ENCODE data around the gene OR6B2. TPM values are rescaled to one million over a fixed set of nuclear protein-coding genes. Genes with fewer than 3 reads are reported as not detected.
"Not testable (repeated sequence)": the region's sequence is repeated elsewhere in the genome, so short reads cannot be mapped to it uniquely, and the experiment has no call there.

OR6B2 gene
- total RNA-seq: not detected

DNA sequence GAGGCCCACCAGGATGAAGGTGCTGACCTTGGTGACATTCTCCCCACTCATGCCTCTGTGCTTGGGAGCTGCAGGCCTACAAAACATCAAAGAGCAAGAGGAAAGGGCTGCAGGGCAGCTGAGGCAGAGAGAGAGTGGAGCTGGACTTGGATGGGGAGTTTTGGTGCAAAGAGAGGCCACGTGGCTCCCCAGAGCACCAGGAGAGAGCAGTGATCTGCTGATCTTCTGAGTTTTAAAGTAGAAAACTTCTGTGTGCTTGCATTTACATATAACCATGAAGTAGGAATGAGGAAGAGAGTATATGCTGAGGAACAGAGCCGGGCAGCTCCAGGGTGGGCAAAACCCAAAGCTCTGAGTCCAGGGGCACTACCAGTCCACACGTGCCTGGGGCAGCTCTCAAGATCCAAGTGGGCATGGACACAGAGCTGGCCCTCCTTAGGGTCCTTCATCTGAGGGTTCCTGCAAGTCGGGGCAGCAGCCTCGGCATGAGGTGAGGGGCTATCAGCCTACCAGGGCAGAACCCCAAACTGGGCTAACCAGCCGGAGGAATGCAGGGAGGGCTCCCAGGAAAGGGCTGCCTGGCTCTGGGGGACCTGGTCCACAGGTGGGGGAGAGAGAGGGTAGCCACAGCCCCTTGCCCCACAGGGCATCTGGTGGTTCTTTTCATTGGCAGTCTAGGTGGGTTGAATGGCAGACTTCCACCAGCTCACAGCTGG is at the start of gene OR6B2:
TSS of gene OR6B2 (minus strand) at position 51 of the 716 bp plus-strand sequence. CDS start at position 51, 0 bp downstream.
- CTCF ChIA-PET: no interaction called here
- POLR2A ChIA-PET: no interaction called here

DNA sequence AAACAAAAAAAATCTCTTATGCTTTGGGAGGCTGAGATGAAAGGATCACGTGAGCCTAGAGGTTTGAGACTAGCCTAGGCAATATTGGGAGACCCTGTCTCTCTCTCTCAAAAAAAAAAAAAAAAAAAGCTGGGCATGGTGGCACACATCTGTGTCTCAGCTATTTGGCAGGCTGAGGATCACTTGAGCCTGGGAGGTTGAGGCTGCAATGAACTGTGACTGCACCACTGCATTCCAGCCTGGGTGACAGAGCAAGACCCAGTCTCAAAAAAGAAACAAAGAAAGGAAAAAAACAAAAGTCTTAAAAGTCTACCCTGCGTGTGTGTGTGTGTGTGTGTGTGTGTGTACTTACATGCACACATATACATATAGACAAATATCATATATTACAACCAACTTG is 48.4 kb upstream of the OR6B2 start:
- ChIA-PET CTCF (no interaction called here), POLR2A (no interaction called here)

DNA sequence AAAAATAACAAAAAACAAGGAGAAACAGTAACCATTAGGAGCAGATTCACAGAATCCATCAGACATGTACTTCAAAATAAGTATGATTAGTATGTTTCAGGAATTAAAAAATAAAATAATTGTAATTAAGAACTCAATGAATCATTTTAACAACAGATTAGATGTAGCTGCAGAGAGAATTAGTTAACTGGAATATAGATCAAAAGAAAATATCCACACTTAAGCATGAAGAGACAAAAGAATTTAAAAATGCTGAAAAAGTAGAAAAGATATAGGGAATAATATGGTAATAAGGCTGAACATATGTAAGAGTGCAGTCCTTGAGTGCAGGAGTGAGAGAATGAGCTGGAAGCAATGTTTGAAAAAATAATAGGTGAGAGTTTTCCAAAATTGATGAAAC is 47.2 kb upstream of the OR6B2 start:
- POLR2A ChIA-PET: no interaction called here
- CTCF ChIA-PET: no interaction called here

DNA sequence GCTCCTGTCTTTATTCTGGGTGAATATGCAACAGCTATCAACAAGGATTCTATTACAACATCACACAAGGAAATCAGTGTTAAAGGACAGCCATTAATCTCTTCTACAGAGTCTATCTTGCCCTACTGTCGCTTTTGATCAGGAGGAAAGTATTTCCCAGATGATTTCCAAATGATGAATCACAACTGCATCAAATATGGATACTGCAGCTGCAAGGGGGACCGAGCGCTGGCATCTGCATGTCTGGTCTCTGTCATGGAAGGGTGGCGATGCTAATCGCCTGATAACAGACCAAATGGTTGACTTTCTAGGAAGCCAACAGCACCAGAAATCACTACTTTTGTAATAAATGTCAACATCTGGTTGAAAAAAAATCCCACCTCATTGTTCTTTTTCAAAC is 44.3 kb upstream of the OR6B2 start:
- ChIA-PET CTCF (no interaction called here), POLR2A (no interaction called here)

DNA sequence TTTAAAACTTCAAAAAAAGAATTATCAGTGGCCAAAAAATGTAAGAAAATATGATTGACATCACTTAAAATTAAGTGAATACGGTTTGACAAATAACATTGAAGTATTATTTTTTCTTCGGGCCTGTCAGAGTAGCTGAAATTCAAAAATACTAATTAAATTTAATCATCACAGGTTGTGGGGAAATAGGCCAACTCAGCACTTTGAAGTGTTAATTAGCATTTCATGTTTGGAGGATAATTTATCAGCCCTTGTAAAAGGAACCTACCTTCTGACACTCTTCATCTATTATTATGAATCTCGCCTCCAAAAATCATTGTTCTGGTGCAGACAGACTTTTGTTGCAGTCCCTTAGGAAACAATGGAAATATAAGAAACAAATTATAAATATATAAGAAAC is 40.7 kb upstream of the OR6B2 start:
- POLR2A ChIA-PET: no interaction called here
- CTCF ChIA-PET: no interaction called here

DNA sequence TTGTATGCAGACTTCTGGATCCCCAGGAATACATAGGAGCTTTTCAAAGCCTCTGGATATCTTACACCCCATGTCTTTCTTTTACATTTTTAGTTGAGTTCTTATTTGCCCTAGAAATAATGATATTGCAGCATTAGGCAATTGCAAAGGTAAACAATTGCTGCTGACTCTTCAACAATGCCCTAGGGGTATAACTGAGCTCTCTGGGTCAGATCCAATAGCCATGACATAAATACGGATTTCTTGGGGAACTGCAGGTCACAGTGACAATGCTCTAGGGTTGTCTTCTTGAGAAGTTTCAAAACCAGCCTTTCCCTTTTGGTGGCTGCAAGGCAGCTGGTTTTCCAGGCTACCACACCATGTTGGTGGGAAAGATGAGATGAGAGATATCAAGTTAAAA is 39.6 kb upstream of the OR6B2 start:
- ChIA-PET POLR2A (no interaction called here), CTCF (interaction anchor here (0.7 to 1.0 kb wide), 3 partner anchors 74 to 976 kb away, joined by 3 to 5 read pairs (median 3); no protein-coding TSS in a partner anchor)

DNA sequence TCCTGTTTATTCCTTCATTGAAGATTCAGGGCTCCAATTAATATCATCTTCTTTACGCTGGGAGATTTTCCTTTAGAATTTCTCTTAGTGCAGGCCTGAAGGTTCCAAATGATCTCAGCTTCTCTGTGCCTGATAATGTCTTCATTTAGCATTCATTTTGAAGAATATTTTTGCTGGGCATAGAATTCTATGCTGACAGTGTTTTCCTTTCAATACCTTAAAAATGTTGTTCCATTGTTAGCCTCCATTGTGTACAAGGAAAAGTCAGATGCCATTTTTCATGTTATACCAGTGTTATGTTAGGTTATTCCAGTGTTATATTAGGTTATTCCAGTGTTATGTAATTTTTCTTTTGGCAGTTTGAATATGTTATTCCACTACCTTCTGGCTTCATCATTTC is 38.0 kb upstream of the OR6B2 start:
- CTCF ChIA-PET: no interaction called here
- POLR2A ChIA-PET: no interaction called here

DNA sequence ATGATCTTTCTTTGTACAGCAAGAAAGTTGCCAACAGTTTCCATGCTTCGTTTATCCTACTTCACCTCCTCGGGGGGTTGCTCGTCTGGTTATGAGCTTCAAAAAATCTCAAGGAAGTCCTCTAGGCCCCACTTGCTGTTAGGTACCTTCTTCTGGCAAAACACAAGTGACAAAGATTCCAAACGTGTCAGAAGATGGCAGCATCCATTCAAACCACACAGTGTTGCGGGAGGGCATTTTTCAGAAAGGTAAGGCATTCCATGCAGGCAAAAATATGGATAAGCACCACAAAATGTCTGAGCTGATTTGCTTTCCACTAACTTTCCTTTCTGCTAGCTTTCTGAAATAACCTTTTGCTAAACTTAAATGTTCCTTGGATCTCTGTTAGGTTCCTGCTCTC is 36.3 kb upstream of the OR6B2 start:
- ChIA-PET CTCF (interaction anchor here (1.9 kb wide), 1 partner anchor 77 kb away, joined by 6 read pairs; no protein-coding TSS in a partner anchor), POLR2A (no interaction called here)

DNA sequence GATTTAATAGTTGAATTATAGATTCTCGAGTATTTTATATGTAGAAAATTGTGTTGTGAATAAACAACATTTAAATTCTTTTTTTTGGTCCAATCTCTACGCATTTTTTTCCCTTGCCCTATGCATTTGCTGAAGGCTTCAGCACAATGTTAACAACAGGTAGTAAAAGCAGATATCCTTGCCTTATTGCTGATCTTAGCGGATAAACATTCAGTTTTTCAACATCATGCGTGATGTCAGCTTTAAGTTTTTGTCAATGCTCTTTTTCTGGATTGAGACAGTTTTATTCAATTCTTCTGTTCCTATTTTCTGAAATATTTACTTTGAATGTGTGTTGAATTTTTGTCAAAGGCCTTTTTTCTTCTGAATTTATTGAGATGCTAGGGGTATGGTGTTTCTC is 34.7 kb upstream of the OR6B2 start:
- POLR2A ChIA-PET: no interaction called here
- CTCF ChIA-PET: no interaction called here

DNA sequence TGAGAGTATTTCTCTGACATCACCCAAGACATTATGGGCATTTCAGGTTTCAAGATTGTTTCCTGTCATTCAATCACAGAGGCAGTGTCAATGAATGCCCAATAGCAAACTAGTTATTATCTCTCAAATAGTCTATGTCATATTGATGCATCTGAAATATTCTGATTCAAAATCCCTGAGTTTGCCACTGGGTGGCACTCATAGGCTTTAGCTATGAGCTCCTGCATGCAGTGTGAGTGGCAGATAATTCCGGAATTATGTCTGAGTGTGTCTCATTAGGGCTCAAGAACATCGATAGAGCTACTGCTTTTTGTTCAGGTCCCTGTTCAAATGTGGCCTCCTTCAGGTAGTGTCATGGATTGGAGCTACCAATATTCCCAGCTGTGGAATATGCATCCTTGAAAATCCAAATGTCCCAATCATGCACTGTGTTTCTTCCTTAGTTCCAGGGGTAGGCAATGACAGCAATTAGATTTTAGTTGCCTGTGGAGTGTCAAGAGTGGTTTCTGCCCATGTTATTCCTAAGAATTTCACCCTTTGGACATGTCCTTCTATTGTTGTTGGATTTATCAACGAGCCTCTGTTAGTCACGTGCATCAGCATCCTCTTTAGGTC is 30.9 kb upstream of the OR6B2 start:
- ChIA-PET CTCF (interaction anchor here (1.0 to 6.5 kb wide), 2 partner anchors 78 to 83 kb away, joined by 5 to 79 read pairs; no protein-coding TSS in a partner anchor), POLR2A (interaction anchor here (0.5 kb wide), 1 partner anchor 35 kb away, joined by 3 read pairs; no protein-coding TSS in a partner anchor)

DNA sequence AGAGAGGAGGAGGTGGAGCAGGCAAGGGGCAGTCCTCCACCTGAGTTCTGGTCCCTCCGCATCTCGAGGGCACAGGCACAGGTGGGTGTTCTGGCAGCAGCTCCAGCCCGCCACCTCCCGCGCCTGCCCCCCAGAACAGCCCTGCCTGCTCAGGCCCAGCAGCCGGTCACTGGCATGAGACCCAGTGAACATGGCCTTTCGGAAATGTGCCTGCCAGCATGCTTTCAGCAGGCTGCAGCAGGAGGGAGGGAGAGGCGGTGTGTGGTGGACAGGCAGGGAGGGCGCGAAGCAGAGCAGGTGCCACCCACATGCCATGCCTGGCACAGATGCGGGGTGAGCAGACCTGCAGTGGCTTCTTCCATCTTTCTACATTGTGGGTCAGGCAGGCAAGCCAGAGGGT is 26.4 kb upstream of the OR6B2 start:
- CTCF ChIA-PET: interaction anchor here (6.5 kb wide), 1 partner anchor 87 kb away, joined by 79 read pairs; no protein-coding TSS in a partner anchor
- POLR2A ChIA-PET: no interaction called here

DNA sequence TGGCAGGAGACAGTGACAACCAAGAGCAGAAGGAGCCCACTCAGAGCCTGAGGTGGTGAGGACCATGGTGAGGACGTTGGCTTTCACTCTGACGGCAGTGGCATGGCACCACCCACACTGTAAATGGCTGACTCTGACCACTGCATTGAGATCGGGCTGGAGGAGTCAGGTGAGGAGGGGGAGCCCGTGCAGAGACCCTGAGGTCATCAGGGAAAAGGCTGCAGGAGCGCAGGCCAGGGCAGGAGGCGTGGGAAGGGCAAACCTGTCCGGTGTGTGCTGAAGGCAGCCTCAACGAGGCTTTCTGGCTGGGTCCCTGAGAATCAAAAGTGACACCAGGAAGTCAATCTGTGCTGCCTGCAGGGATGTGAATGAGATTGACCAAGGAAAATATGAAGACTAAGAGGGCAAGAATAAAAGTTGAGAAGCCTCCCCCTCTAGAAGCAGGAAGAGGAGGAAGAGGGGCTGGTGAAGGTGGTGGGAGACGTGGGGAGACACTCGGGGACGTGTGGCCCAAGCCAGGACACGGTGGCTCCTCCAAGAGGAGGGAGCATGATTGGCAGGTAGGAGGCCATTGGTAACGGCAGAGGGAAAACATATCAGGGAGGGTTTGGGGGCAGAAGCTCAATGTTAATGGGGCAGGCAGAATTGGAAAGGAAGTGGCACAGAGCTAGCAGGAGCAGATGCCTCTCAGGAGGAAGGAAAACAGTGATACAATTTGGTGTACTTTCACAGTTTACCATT is 25.1 kb upstream of the OR6B2 start:
- CTCF ChIA-PET: no interaction called here
- POLR2A ChIA-PET: no interaction called here

DNA sequence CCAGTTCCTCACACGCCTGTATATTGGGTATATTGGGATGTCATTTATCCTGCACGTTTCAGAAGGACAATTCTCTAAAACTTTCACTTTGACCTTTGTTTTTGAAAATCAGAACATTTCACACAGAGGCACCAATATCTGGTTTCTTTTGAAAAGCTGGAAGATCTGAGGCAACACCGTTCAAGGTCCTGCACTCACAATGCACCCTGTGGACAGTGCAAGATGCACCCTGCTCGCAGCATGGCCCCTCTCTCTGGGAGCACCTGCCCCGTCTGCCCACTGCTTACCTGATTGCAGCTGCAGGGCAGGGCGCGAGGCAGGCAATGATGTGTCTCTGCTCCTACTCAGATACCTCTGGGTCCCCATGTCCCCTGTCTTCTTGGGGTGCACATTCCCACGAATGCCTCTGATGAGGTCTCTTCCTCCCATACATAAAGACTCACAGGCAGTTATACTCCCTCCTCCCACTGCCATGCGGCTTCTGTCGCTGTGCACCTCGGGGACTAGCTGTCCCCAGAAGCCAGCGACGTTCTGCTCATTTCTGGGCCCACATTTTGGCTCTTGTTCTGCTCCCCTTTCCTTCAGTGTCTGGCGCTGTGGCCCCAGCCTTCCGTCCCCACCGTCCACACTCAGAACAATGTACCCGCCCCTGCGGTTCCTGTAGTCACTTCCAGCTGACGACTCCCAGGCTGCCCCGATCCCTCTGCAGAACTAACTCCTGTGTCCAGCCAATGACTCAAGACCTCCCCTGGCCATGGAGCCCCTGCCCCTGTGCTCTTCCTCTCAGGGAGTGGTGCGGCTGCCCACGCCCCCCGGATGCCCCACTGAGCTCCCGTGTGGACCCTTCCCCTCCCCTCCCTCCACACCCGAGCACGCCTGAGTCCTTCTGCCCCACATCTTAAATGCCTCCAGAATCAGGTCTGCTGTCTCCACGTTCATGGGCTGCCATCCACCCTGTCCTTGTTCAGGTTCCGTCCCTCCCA is 23.2 kb upstream of the OR6B2 start, which contains the start of gene OR6B3:
TSS of gene OR6B3 (minus strand) at position 349 of the 983 bp plus-strand sequence.
- CTCF ChIA-PET: no interaction called here
- POLR2A ChIA-PET: no interaction called here

DNA sequence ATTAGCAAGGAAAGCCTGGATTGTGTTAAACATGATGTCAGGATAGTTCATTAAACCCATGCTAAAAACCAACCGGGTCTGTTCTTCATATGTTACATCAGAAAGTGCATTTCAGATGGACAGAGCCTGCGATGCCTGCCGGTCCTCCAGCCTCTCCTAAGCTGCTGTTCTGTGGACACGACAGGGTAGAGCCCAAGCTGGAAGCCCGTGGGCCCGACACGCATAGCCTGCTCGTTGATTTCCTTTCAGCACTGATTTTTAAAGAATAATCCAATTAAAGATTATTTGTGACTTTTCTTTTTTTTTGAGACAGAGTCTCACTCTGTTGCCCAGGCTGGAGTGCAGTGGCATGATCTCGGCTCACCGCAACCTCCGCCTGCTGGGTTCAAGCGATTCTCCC is 22.3 kb upstream of the OR6B2 start:
- POLR2A ChIA-PET: no interaction called here
- CTCF ChIA-PET: no interaction called here

DNA sequence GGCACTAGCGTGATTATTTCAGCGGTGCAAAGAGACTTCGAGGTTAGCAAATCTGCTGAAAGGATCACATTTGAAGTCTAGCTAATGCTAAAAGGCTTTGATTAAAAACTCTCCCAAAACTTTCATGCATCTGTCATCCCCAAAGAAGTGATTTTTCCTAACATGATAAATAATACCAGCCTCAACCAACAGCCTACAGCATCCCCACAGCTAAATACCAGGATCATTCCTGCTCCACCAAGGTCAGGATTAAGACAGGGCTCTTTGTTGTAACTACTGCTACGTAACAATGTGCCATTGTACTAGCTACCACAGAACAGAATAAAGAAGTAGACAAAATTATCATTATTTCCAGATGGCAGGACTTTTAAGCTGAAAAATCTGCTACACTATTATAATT is 21.5 kb upstream of the OR6B2 start:
- ChIA-PET CTCF (no interaction called here), POLR2A (no interaction called here)

DNA sequence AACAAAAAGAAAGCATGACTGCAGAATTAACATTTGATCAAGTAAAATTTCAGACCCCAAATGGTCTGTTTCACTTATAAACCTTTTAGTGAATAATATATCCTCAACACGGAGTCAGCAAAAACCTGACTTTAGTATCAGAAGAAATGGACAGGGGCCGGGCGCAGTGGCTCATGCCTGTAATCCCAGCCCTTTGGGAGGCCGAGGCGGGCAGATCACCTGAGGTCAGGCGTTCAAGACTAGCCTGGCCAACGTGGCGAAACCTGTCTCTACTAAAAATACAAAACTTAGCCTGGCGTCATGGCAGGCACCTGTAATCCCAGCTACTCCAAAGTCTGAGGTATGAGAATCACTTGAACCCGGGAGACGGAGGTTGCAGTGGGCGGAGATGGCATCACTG is 20.0 kb upstream of the OR6B2 start:
- POLR2A ChIA-PET: no interaction called here
- CTCF ChIA-PET: no interaction called here

DNA sequence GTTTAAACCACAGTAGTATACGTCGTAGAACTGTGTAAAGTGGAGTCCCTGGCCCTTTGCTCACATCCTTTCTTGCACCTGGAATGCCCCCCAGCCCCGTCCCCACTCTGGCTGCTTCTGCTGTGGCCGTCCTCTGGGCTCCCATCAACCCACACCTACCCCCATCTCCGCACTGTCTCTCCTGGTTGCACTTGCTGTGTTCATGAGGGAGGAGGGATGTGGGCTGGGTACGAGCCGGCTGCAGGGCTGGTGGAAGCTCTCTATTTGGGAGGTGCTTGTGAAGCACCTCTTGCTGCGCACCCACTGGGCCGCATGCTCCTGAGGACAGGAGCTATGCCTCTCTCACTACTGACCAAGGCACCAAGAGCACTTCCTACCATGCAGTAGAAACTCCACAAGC is 18.0 kb upstream of the OR6B2 start:
- POLR2A ChIA-PET: no interaction called here
- CTCF ChIA-PET: no interaction called here

DNA sequence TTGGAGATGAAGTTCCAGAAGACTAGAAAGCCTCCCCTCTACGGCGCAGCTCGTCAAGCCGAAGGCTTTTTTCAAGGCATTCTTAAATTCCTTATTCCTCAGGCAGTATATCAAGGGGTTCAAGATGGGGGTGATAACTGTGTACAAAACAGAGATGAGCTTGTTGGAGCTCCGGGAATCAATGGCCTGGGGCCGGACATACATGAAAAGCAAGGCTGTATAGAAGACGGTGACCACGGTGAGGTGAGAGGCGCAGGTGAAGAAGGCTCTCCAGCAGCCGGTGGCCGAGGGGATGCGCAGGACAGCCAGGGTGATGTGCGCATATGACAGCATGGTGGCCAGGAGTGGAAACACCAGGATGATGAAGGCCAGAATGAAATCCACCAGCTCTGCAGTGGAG is 14.9 kb upstream of the OR6B2 start:
- ChIA-PET POLR2A (no interaction called here), CTCF (no interaction called here)

DNA sequence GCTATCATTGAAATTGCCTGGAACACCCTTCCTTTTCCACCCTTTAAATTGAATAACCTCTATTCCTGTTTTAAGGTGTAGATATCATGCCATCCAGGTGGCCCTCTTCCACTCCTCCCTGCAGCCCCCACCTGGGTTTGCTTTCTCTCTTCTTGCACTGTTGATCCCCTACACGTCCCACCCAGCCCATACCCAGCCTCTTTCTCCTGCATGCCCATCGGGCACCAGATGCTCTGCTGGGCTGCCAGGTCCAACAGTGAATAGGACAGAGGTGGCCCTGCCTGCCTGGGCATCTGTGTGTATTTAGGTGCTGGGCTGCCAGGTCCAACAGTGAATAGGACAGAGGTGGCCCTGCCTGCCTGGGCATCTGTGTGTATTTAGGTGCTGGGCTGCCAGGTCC is 13.9 kb upstream of the OR6B2 start:
- CTCF ChIA-PET: interaction anchor here (1.1 kb wide), 1 partner anchor 100 kb away, joined by 3 read pairs; no protein-coding TSS in a partner anchor
- POLR2A ChIA-PET: not testable (repeated sequence)
